HUES48 (cell line): ENCODE results near the gene LCAT.
"Not testable (repeated sequence)": the region's sequence is repeated elsewhere in the genome, so short reads cannot be mapped to it uniquely, and the experiment has no call there.

Experiments used
- H3K27ac ChIP-seq: one replicate; pipeline ENCODE4 v1.7.0; 2013; ENCODE audit warnings: low read depth, low read length, inconsistent platforms
- H3K27me3 ChIP-seq: 2 replicates; pipeline ENCODE4 v1.6.1; 2013; ENCODE audit warnings: mild to moderate bottlenecking, low read length; ENCODE audit not compliant: control insufficient read depth, insufficient read depth
- H3K36me3 ChIP-seq: 2 replicates; pipeline ENCODE4 v1.6.1; 2013; ENCODE audit warnings: low read length; ENCODE audit not compliant: control insufficient read depth, insufficient read depth
- H3K4me1 ChIP-seq: 2 replicates; pipeline ENCODE4 v1.6.1; 2013; ENCODE audit warnings: mild to moderate bottlenecking, low read length; ENCODE audit not compliant: control insufficient read depth, insufficient read depth
- H3K4me3 ChIP-seq: 2 replicates; pipeline ENCODE4 v1.5.1; 2013; ENCODE audit warnings: mild to moderate bottlenecking, low read depth, low read length
- H3K9ac ChIP-seq: 2 replicates; pipeline ENCODE4 v1.6.1; 2013; ENCODE audit warnings: mild to moderate bottlenecking, low read depth, low read length, moderate library complexity
- H3K9me3 ChIP-seq: 2 replicates; pipeline ENCODE4 v1.6.1; 2013; ENCODE audit warnings: low read length; ENCODE audit not compliant: control insufficient read depth, insufficient read depth

LCAT gene

DNA sequence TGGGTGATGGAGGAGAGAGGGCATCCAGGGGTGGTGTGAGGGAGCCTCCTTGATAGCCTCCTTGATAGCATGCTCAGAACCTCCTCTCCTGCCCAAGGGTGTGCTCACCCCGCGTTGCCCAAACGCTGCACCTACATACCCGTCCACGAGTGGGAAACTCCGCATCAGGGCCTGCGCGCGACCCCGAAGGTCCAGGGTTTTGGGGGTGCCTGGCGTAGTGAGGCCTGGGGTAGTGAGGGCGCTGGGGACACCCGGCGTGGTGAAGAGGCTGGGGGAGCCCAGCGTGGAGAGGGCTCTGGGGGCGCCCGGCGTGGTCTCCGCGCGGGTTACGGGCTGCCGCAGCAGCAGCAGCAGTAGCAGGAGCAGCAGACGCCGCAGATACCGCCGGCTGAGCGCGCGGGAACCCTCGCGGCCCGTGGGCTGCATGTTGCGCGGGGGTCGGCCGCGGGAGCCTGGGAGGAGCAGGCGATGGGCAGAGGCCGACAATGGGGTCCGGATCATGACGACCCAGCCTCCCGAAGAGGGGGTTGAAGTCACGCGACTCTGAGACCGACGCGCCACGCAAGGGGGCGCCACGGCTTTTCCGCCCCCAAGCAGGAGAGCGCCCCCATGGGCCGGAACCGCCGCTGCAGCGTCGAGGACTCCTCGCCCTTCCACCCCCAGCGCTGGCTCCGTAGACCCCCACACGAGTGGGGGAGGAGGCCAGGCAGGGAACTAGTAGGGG is 36.2 kb upstream of the LCAT start, which contains the start of gene DPEP3:
TSS of gene DPEP3 (minus strand) at position 545 of the 724 bp plus-strand sequence. CDS start at position 426, 119 bp downstream.
- Histone ChIP-seq H3K4me1 (no peaks in the 10 kb centered on the region), H3K27ac (no peak within 1 kb of the TSS), H3K4me3 (no peak within 1 kb of the TSS), H3K36me3 (no peaks in the 10 kb centered on the region), H3K27me3 (no peaks in the 10 kb centered on the region), H3K9ac (no peak within 1 kb of the TSS), H3K9me3 (no peaks in the 10 kb centered on the region)

DNA sequence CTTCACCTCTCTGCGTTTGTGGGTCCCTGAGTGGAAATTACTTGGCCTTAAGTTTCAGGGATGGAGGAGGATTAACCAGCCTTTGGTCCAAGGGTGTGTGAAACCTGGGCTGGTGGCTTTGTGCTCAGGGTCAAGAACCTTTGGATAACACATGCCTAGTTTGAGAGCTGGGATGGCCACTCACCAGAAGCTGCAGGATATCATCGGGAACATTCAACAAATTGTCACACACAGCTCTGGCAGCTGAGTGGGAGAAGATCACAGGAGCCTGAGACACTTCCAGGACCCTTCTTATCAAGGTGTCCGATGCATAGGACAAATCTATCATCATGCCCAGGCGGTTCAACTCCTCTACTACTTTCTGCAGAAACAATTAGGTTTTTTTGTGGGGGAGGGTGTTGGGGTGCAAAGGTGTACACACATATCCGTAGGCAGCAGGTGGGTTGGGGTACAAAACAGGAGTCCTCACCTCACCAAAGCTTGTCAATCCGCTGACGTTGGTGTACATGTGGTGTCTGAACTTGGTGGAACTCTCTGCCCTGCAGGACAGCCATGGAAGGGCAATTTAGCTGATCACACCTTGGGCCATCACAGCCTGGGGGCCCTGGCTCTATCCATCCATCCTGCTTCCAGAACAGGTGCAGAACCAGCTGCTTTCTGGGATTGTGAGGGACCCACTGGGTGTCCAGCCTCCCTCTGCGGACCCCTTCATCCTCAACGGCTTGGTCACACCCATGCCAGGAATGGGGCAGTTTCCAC is 33.7 kb upstream of the LCAT start:
- Histone ChIP-seq H3K4me1 (no peaks in the 10 kb centered on the region), H3K9me3 (no peaks in the 10 kb centered on the region), H3K9ac (no peak overlapping the region), H3K27me3 (no peaks in the 10 kb centered on the region), H3K36me3 (no peaks in the 10 kb centered on the region), H3K27ac (no peak overlapping the region), H3K4me3 (no peak overlapping the region)

DNA sequence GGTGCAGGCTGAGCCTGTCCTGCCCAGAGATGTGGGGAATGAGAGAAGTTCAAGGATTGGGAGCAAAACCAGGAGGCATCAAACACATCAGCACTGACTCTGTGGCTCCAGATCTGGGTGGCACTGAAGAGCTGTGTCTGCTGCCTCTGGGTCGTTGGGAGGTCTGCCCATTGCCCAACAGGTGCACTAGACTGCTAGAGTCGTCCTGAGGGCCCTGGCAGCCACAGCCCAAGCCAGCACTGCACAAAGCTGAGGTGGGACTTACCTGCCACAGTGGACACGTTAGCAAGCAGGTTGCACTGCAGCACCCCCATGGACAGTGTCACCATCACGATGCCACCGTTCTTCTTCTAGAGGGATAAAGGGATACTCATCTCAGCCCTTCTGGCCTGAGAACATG is 33.1 kb upstream of the LCAT start:
- no peaks in the 10 kb centered on the region for H3K9me3 ChIP-seq
- H3K4me1 ChIP-seq = no peaks in the 10 kb centered on the region
- no peaks in the 10 kb centered on the region for H3K27me3 ChIP-seq
- H3K36me3 ChIP-seq = no peaks in the 10 kb centered on the region
- no peak overlapping the region for H3K4me3 ChIP-seq
- H3K9ac ChIP-seq = no peak overlapping the region
- no peak overlapping the region for H3K27ac ChIP-seq

DNA sequence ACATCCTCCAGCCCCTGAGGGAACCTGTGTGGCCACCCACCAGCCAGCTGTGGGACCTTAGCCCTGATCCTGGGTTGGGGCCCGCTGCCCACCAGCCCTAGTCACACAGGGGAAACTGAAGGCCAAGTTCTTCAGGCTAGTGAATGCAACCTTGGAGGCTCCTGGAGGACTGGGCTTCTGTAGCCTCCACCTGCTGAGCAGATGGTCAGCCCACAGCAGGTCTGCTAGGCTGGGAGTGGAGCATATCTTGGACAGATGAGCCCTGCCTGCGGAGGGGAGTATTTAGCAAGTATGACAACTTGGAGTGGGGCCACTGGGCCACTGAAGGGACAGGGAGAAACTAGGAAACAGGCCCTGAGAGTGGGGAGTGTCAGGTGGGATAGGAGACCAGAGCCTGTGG is 32.3 kb upstream of the LCAT start:
- Histone ChIP-seq H3K36me3 (no peaks in the 10 kb centered on the region), H3K9ac (no peak overlapping the region), H3K4me3 (no peak overlapping the region), H3K27me3 (no peaks in the 10 kb centered on the region), H3K9me3 (no peaks in the 10 kb centered on the region), H3K4me1 (no peaks in the 10 kb centered on the region), H3K27ac (no peak overlapping the region)

DNA sequence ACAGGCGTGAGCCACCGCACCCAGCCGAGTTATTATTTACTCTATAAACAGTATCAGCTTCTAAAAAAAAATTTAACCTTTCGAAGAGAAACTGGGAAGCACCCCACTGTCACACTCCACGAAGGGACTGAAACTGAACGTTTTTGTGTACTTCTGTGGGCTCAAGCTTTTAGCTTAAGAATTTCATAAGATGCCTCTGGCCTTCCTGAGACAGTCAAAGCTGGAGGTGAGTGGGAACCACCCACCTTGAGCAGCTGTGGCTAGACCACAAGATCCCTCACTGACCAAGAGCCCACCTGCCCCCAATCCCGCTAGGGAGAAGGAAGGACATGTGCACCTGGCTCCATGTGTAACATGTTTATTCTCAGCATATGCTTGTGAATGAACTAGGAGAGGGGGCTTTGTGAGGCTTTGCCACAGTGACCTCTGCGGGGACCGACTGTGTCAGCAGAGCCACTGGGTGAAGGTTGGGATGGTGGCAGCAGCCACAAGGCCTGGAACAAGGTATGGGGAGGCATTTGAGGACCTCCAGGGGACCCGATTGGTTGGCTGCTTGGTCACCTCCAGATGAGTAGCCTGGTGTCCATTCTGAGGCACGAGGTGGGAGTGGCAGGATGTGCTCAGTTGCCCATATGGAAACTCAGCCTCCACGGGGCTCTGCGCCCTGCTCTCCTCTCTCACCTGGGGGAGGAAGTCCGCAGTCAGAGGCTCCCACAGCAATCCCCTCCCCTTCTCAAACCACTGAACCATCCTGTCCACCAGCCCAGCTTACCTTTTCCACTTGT is 31.6 kb upstream of the LCAT start:
- Histone ChIP-seq H3K36me3 (no peaks in the 10 kb centered on the region), H3K27ac (no peak overlapping the region), H3K4me1 (no peaks in the 10 kb centered on the region), H3K4me3 (no peak overlapping the region), H3K27me3 (no peaks in the 10 kb centered on the region), H3K9me3 (no peaks in the 10 kb centered on the region), H3K9ac (no peak overlapping the region)

DNA sequence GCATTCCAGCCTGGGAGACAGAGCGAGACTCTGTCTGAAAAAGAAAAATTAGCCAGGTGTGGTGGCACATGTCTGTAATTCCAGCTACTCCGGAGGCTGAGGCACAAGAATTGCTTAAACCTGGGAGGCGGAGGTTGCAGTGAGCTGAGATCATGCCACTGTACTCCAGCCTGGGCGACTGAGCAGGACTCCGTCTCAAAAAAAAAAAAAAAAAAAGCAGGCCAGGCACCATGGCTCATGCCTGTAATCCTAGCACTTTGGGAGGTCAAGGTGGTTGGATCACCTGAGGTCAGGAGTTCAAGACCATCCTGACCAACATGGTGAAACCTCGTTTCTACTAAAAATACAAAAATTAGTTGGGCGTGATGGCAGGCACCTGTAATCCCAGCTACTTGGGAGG is 28.4 kb upstream of the LCAT start:
- H3K27ac ChIP-seq, H3K4me3 ChIP-seq, H3K9me3 ChIP-seq, H3K9ac ChIP-seq, H3K27me3 ChIP-seq, H3K36me3 ChIP-seq, H3K4me1 ChIP-seq: not testable (repeated sequence)

DNA sequence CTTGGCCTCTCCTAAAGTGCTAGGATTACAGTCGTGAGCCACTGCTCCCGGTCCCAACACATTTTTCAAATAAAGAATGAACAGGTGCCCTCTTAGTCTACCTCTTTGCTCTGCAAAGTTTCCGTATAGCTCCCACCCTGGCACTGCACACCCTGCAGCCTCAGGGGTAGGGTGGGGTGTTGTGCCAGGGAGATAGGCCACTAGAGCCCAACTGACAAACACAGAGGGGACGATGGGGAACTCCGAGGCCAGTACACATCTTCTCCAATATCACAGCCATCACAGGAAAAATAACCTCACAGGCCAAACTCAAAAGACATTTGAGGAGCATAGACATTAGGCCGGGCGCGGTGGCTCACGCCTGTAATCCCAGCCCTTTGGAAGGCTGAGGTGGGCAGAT is 27.2 kb upstream of the LCAT start:
- Histone ChIP-seq H3K27ac (no peak overlapping the region), H3K36me3 (no peaks in the 10 kb centered on the region), H3K4me3 (no peak overlapping the region), H3K4me1 (peaks cover 19% of the 10 kb centered on the region), H3K9ac (no peak overlapping the region), H3K27me3 (no peaks in the 10 kb centered on the region), H3K9me3 (no peaks in the 10 kb centered on the region)

DNA sequence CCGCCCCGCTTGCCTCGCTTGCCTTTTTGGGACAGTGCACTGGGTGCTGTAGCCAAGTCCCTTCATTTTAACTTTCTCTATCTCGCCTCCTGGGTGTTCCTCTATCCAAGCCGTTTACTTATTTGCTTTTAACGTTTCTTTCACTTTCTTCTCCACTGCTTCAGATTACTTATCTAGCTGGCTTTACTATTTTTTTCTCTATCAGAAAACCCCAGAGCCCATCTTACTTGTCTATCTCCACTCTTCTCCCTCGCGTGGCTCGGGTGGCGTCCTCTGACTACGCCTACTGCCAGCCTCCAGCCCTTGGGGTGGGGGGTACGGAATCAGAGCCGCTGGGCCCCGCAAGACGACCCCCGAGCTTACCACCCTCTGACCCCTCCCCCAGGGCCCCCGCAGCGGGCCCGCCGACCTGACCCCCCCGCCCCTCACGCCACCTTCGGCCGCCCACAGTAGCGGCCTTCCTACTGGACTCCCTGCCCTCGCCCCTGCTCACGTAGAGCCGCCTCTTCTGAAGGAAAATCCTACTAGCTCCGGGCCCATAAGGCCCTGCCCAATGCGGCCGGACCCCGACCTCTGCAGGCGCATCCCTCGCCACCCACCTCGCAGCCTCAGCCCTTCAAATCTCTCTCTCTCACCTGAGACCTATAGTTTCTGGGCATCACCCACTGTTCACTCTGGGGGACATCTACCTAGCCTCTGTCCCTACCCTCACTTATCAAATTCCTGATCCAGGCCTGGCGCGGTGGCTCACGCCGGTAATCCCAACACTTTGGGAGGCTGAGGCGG is 25.5 kb upstream of the LCAT start:
- peak overlapping the region; percentile 76; the same call in 1 of the 2 replicates for H3K4me3 ChIP-seq
- H3K9ac ChIP-seq = no peak overlapping the region

DNA sequence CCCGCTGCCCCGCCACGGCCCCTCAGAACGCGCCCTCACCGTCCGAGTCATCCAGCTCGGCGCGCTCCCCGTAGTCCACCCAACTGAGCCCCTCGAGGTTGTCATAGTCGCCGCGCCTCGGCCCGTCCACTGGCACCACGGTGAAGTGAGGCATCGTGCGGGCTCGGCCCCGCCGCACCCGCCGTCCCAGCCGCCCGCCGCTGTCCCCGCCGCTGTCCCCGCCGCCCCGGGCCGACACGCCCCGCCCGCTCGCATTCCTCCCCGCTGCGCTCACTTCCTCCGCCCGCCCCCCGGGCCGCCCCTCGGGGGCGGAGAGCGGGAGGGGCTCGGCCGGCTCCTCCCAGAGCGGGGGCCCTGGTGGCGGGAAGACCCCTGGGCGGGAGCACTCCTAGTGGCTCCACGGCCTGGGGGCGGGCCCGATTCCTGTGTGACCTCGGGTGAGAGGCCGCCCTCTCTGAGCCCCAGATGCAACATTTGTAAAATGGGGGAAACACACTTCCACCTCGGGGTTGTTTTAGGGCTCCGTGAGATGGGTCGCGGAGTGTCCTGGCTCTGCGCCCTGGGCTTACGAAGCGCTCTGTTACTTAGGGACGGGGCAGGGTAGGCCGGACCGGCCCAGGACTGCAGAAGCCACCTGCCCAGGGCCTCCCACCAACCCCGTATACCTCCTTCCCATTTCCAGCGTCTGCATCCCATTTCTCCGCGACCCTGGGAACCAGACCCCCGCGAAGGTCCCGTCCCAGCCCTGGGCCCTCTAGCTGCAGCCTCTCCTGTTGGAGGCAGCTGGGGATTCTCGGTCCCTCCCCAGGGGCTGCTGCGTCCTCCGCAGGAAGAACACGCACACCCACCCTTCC is 24.7 kb upstream of the LCAT start, which contains the start of gene SLC12A4:
TSS of gene SLC12A4 (minus strand) at position 238 of the 854 bp plus-strand sequence. CDS start at position 154, 84 bp downstream.
- Histone ChIP-seq H3K27me3 (no peaks in the 10 kb centered on the region), H3K27ac (peak within 1 kb of the TSS; percentile 64), H3K4me1 (peaks cover 19% of the 10 kb centered on the region), H3K9ac (peak within 1 kb of the TSS; percentile 39), H3K9me3 (no peaks in the 10 kb centered on the region), H3K4me3 (peak within 1 kb of the TSS; percentile 76), H3K36me3 (0 out of 2 replicates have a peak, but pooled peaks cover 2% of the 10 kb centered on the region)

More for the DNA sequence above, 25.5 kb upstream of the LCAT start:
- Histone ChIP-seq H3K9me3 (no peaks in the 10 kb centered on the region), H3K27ac (no peak overlapping the region), H3K4me1 (peaks cover 19% of the 10 kb centered on the region), H3K36me3 (0 out of 2 replicates have a peak, but pooled peaks cover 2% of the 10 kb centered on the region), H3K27me3 (no peaks in the 10 kb centered on the region)
